Inferior parietal cortex (tissue), 1 donor: Measurements from ENCODE around the gene HSD17B14.
"Not testable (repeated sequence)": the region's sequence is repeated elsewhere in the genome, so short reads cannot be mapped to it uniquely, and the experiment has no call there.

ENCODE experiments used
- DNase-seq: peaks from one replicate; pipeline ENCODE4 v3.0.0-alpha.2; 2016; ENCODE audit errors: extremely low spot score

Gene HSD17B14

DNA sequence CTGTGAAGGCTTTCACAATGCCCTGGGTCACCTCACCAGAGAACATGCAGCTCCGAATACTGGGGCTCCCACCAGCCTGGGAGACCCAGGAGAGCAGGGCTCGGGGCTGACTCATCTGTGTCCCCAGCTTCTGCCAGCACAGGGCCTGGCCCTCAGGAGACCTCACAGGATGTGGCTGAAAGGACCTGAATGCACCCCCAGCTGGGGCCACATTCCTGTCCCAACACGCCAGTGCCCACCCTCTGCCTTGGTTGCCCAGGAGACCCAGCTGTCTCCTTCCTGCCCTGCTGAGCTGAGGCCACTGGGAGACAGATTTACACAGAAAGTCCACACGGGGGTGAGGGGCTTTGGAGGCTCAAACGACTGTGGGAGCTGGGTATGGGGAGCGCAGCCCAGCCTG is 37.4 kb downstream of the HSD17B14 start:
- DNase-seq = no peak

GRCh38 chr19:48797103-48797502 is 39.2 kb downstream of the HSD17B14 start:
- DNase-seq = no peak

- DNase-seq = no peak
Measured at GRCh38 chr19:48796298-48797083, 39.8 kb downstream of the HSD17B14 start.

DNA sequence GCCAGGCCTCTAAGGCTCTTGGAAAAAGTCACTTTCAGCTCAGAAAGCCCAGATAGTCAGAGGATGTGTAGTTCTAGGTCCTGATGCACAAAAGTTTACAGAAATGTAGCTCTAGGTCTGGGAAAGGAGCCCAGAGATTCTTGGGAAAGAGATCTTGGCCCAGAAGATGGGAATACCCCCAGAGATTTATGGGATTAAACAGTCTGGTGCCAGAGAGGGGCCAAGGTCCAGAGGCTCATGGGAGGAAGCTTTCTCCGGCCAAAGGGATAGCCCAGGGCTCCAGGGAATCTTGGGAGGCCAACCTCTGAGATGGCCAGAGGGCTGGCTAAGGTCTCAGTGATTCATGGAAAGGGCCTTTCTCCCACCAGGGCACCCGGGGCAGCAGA is 40.6 kb downstream of the HSD17B14 start:
- DNase-seq = no peak

- peak; percentile 93 for DNase-seq
Measured at GRCh38 chr19:48795055-48795684, 41.1 kb downstream of the HSD17B14 start.

DNA sequence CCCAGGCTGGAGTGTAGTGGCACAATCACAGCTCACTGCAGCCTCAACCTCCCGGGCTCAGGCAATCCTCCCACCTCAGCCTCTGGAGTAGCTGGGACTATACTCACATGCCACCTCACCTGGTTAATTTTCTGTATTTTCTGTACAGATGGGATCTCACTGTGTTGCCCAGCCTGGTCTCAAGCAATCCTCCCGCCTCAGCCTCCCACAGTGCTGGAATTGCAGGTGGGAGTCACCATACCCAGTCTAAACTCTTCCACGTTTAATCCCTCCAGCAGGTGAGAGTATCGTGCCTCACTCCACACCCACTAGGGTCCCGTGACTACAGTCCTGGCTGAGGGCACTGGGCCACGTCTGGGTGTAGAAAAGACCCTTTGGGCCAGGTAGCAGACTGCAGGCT is 42.0 kb downstream of the HSD17B14 start:
- DNase-seq = no peak

- no peak for DNase-seq
Measured at GRCh38 chr19:48793271-48793670, 43.0 kb downstream of the HSD17B14 start.

- DNase-seq = not testable (repeated sequence)
Measured at GRCh38 chr19:48787331-48787730, 49.0 kb downstream of the HSD17B14 start.

- DNase-seq = not testable (repeated sequence)
Measured at GRCh38 chr19:48786422-48786821, 49.9 kb downstream of the HSD17B14 start.

GRCh38 chr19:48784527-48784926 is 51.8 kb downstream of the HSD17B14 start:
- no peak for DNase-seq

DNA sequence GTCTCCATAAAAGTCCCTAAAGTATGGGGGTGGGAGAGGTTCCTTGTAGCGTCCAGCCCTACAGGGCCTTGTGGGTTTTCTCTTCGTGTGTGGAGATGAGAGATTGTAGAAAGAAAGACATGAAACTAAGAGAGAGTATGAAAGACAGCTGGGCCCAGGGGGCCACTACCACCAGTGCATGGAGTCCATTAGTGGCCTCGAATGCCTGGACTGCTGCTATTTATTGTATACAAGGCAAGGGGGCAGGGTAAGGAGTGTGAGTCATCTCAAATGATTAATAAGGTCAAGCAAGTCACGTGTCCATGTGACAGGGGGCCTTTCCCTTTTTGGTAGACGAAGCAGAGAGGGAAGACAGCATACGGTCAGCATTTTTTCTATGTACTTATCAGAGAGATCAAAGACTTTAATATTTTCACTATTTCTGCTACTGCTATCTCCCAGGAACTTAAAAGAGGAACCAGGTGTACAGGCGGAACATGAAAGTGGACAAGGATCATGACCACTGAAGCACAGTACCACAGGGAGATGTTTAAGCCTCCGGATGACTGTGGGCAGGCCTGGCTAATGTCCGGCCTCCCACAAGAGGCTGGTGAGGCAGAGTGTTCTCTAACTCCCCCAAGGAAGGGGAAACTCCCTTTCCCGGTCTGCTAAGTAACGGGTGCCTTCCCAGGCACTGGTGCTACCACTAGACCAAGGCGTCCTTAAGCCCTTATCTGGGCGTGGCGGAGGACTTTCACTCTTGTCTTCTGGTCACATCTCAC is 55.5 kb downstream of the HSD17B14 start:
- DNase-seq = no peak

- DNase-seq = no peak
Measured at GRCh38 chr19:48779636-48780035, 56.7 kb downstream of the HSD17B14 start.

DNA sequence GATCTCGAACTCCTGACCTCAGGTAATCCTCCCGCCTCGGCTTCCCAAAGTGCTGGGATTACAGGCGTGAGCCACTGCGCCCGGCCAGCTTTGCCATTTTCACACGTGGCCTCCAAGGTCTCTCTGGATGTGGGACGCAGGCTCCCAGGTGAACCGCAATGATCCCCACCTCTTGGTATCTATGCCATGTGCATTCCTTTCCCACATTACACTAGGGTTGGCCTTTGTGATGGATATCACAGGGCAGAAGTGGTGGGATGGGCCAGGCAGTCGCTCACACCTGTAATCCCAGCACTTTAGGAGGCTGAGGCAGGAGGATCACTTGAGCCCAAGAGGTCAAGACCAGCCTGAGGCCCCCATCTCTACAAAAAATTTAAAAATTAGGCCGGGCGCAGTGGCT is 58.6 kb downstream of the HSD17B14 start:
- DNase-seq = no peak

GRCh38 chr19:48777139-48777538 is 59.2 kb downstream of the HSD17B14 start:
- DNase-seq = no peak

DNA sequence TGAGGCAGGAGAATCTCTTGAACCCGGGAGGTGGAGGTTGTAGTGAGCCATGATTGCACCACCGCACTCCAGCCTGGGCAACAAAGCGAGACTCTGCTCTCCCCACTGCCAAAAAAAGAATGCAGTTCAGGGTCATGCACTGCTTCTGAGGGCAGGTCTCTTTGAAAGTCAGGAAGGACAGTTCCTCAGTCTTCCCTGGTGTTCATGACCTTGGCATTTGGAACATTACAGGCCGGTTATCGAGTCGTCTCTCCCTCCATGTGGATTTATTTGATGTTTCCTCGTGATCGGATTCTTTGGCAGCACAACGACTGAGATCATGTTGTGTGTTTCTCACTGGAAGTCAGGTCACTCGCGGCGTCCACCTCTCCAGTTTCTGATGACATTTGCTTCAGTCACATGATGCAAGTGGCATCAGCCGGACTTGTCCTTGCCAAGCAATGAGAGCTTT is 63.8 kb downstream of the HSD17B14 start:
- DNase-seq = no peak

- DNase-seq = no peak
Measured at GRCh38 chr19:48770734-48771472, 65.4 kb downstream of the HSD17B14 start.

DNA sequence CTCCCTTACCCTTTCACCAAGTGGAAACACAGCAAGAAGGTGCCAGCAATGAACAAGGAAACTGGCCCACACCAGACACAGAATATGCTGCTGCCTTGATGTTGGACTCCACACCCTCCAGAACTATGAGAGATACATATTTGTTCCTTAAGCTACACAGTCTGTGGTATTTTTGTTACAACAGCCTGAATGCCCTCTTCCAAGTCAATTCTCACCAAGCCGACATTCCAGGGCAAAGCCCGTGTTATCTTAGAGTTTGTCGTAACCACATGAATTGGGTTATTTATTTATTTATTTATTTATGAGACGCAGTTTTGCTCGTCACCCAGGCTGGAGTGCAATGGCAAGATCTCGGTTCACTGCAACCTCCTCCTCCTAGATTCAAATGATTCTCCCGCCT is 66.0 kb downstream of the HSD17B14 start:
- no peak for DNase-seq

- no peak for DNase-seq
Measured at GRCh38 chr19:48768994-48769713, 67.1 kb downstream of the HSD17B14 start.

GRCh38 chr19:48768171-48768753 is 68.0 kb downstream of the HSD17B14 start:
- not testable (repeated sequence) for DNase-seq

DNA sequence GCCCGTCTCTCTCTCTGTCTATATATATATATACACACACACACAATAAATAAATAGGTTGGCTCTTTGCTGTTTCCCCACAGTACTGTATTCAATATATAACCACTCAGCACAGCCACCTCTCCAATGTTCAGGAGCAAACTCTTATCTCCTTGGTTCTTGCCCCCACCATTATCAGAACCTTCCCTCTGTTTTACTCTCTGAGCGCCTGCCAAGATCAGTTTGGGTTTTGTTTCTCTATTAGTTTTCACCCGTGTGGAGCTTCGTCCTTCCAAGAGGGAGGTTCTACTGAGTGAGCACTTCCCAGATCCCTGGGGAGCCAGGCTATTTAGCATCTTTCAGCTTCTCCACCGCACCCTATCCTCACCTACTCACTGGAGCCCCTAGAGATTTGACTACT is 70.5 kb downstream of the HSD17B14 start:
- DNase-seq = not testable (repeated sequence)
